SKM-1 (cell line): ENCODE results near the gene OR5K3.

Experiments
- DNase-seq: peaks from one replicate; lab custom pipeline; 2025; ENCODE audit not compliant: unreplicated experiment; lab: John Stamatoyannopoulos, UW

OR5K3 gene

GRCh38 chr3:98432575-98432974, 42.1 kb downstream of the OR5K3 start:
- no peak for DNase-seq

- no peak for DNase-seq
These were observed 43.3 kb downstream of the OR5K3 start for GRCh38 chr3:98433764-98434163.

- no peak for DNase-seq
These were observed 43.9 kb downstream of the OR5K3 start for GRCh38 chr3:98434412-98434811.

- no peak for DNase-seq
These were observed 49.8 kb downstream of the OR5K3 start for GRCh38 chr3:98440283-98440682.
